HEK293 (cell line): ENCODE results near the gene MRPL20.

Source experiments
- CTCF ChIA-PET: fragments of 350-600 bp; formaldehyde crosslinking; extraction: SDS; loops from one replicate; lab custom pipeline; 2021; ENCODE audit warnings: antibody characterized with exemption; lab: Yijun Ruan, JAX
- POLR2A ChIA-PET: fragments of 300-600 bp; formaldehyde crosslinking; extraction: SDS; loops from one replicate; lab custom pipeline; 2020; ENCODE audit warnings: antibody characterized with exemption, inconsistent platforms; lab: Yijun Ruan, JAX
- H3K27ac ChIP-seq: fragments of 200-500 bp; sonication (Bioruptor generic); 2 replicates; pipeline ENCODE4 v1.5.1; 2014; ENCODE audit warnings: low read depth, low read length, control low read depth, inconsistent platforms; ENCODE audit errors: extremely low read depth
- H3K36me3 ChIP-seq, 2 experiments: fragments of 200-500 bp in 1 of 2; sonication (Bioruptor generic) in 1 of 2; 1 replicate in 1 of 2; 2 replicates in 1 of 2; pipeline ENCODE4 v1.5.1; 2014 to 2017; ENCODE audit warnings: inconsistent platforms in 2 of 2, low read length in 2 of 2; ENCODE audit not compliant: control insufficient read depth in 2 of 2, insufficient read depth in 1 of 2
- H3K4me1 ChIP-seq: fragments of 200-500 bp; sonication (Bioruptor generic); 2 replicates; pipeline ENCODE4 v1.5.1; 2014; ENCODE audit warnings: mild to moderate bottlenecking, low read length, inconsistent platforms; ENCODE audit not compliant: control insufficient read depth, insufficient read depth
- H3K4me3 ChIP-seq: 2 replicates; pipeline ENCODE4 v1.5.1; 2011; ENCODE audit warnings: low read depth, mild to moderate bottlenecking, control low read depth, low read length, moderate library complexity
- H3K9me3 ChIP-seq: fragments of 200-500 bp; sonication (Bioruptor generic); 2 replicates; pipeline ENCODE4 v1.5.1; 2014; ENCODE audit warnings: low read depth, low read length, inconsistent platforms; ENCODE audit not compliant: control insufficient read depth, insufficient read depth
- GLIS1 ChIP-seq: fragments of 450-650 bp; formaldehyde crosslinking; IDR thresholded peaks from 2 replicates; pipeline ENCODE4 v1.5.1; 2016; ENCODE audit warnings: missing biosample characterization, missing genetic modification characterization
- GLIS2 ChIP-seq: fragments of 450-650 bp; formaldehyde crosslinking; IDR thresholded peaks from 2 replicates; pipeline ENCODE4 v1.5.1; 2016; ENCODE audit warnings: missing biosample characterization, missing genetic modification characterization
- ZFP3 ChIP-seq: fragments of 450-650 bp; formaldehyde crosslinking; IDR thresholded peaks from 2 replicates; pipeline ENCODE4 v1.5.1; 2016; ENCODE audit warnings: low read depth, missing biosample characterization, missing genetic modification characterization
- ZNF19 ChIP-seq: fragments of 450-650 bp; formaldehyde crosslinking; IDR thresholded peaks from 2 replicates; pipeline ENCODE4; 2016; ENCODE audit warnings: missing biosample characterization, missing genetic modification characterization, low read depth
- ZNF214 ChIP-seq: fragments of 450-650 bp; formaldehyde crosslinking; IDR thresholded peaks from 2 replicates; pipeline ENCODE4 v1.5.1; 2017; ENCODE audit warnings: missing biosample characterization, mild to moderate bottlenecking, missing genetic modification characterization, borderline replicate concordance
- ZNF394 ChIP-seq: fragments of 450-650 bp; formaldehyde crosslinking; IDR thresholded peaks from 2 replicates; pipeline ENCODE4 v1.5.1; 2016; ENCODE audit warnings: missing biosample characterization, missing genetic modification characterization, mild to moderate bottlenecking, moderate library complexity, borderline replicate concordance
- ZNF416 ChIP-seq: fragments of 450-650 bp; formaldehyde crosslinking; IDR thresholded peaks from 2 replicates; pipeline ENCODE4 v1.5.1; 2016; ENCODE audit warnings: missing biosample characterization, missing genetic modification characterization
- ZNF48 ChIP-seq: fragments of 450-650 bp; formaldehyde crosslinking; IDR thresholded peaks from 2 replicates; pipeline ENCODE4 v1.5.1; 2016; ENCODE audit warnings: missing biosample characterization, missing genetic modification characterization
- ZNF514 ChIP-seq: fragments of 450-650 bp; formaldehyde crosslinking; IDR thresholded peaks from 2 replicates; pipeline ENCODE4 v1.5.1; 2016; ENCODE audit warnings: missing biosample characterization, missing genetic modification characterization
- ZNF555 ChIP-seq: fragments of 450-650 bp; formaldehyde crosslinking; conservative IDR thresholded peaks from 2 replicates; pipeline ENCODE4 v1.5.1; 2017; ENCODE audit warnings: missing biosample characterization, mild to moderate bottlenecking, missing genetic modification characterization, inconsistent platforms
- TF ChIP-seq, protein P1 (sequence below): fragments of 450-650 bp; formaldehyde crosslinking; IDR thresholded peaks from 2 replicates; pipeline ENCODE4 v1.5.1; 2016; ENCODE audit warnings: missing biosample characterization, missing genetic modification characterization, borderline replicate concordance
- TF ChIP-seq, protein P2 (sequence below): fragments of 450-650 bp; formaldehyde crosslinking; IDR thresholded peaks from 2 replicates; pipeline ENCODE4 v1.5.1; 2016; ENCODE audit warnings: missing biosample characterization, missing genetic modification characterization
- TF ChIP-seq, protein P3 (sequence below): fragments of 450-650 bp; formaldehyde crosslinking; IDR thresholded peaks from 2 replicates; pipeline ENCODE4 v1.5.1; 2016; ENCODE audit warnings: missing biosample characterization, missing genetic modification characterization
- TF ChIP-seq, protein P4 (sequence below): fragments of 450-650 bp; formaldehyde crosslinking; IDR thresholded peaks from 2 replicates; pipeline ENCODE4 v1.5.1; 2016; ENCODE audit warnings: missing biosample characterization, missing genetic modification characterization
- TF ChIP-seq, protein P5 (sequence below): fragments of 450-650 bp; formaldehyde crosslinking; IDR thresholded peaks from 2 replicates; pipeline ENCODE4 v1.5.1; 2016; ENCODE audit warnings: missing biosample characterization, missing genetic modification characterization

MRPL20 gene

DNA sequence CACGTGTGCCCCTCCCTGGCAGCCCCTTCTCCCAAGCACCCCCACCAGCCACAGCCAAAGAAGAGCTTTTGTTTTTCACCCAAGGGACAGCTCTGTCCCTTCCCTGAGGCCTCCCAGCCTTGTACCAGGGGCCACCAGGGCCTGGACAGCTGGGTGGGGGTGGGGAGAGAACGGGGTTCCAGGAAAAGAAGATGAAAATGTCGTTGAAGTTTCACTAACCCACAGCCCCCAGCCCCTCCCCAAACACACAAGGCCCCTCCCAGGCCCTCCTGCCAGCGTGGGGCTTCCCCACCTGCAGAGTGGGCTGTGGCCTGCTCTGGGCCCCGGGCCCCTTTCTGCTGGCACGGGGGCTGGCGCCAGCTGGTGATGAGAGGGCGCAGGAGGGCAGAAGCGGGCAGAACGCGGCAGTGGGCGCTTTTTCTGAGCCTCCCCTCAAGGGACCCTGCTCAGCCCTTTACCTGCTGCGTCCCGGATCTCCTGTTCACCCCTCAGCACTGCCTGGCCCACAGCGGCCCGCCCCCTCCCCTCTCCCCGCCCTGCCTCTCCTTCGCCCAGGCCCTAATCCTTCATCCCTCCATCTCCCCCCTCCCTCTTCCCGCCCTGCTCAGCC, 19.5 kb upstream of the MRPL20 start:
- ChIA-PET CTCF (interaction anchor here (2.0 kb wide), 1 partner anchor 15 kb away, joined by 5 read pairs; no protein-coding TSS in a partner anchor), POLR2A (no interaction called here)
- H3K4me1 ChIP-seq, result no peaks in the 10 kb centered on the region
- H3K4me3 ChIP-seq, result no peak overlapping the region
- no peak overlapping the region for H3K27ac ChIP-seq
- H3K9me3 ChIP-seq, result no peaks in the 10 kb centered on the region
- no peaks in the 10 kb centered on the region for H3K36me3 ChIP-seq
- no peak for TF ChIP-seq ZNF214 (tag by site-specific recombination)
- TF ChIP-seq, protein P1, sequence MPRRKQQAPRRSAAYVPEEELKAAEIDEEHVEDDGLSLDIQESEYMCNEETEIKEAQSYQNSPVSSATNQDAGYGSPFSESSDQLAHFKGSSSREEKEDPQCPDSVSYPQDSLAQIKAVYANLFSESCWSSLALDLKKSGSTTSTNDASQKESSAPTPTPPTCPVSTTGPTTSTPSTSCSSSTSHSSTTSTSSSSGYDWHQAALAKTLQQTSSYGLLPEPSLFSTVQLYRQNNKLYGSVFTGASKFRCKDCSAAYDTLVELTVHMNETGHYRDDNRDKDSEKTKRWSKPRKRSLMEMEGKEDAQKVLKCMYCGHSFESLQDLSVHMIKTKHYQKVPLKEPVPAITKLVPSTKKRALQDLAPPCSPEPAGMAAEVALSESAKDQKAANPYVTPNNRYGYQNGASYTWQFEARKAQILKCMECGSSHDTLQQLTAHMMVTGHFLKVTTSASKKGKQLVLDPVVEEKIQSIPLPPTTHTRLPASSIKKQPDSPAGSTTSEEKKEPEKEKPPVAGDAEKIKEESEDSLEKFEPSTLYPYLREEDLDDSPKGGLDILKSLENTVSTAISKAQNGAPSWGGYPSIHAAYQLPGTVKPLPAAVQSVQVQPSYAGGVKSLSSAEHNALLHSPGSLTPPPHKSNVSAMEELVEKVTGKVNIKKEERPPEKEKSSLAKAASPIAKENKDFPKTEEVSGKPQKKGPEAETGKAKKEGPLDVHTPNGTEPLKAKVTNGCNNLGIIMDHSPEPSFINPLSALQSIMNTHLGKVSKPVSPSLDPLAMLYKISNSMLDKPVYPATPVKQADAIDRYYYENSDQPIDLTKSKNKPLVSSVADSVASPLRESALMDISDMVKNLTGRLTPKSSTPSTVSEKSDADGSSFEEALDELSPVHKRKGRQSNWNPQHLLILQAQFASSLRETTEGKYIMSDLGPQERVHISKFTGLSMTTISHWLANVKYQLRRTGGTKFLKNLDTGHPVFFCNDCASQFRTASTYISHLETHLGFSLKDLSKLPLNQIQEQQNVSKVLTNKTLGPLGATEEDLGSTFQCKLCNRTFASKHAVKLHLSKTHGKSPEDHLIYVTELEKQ (tag by site-specific recombination), result no peak
- no peak for TF ChIP-seq ZNF48 (tag by site-specific recombination)
- TF ChIP-seq, protein P2, sequence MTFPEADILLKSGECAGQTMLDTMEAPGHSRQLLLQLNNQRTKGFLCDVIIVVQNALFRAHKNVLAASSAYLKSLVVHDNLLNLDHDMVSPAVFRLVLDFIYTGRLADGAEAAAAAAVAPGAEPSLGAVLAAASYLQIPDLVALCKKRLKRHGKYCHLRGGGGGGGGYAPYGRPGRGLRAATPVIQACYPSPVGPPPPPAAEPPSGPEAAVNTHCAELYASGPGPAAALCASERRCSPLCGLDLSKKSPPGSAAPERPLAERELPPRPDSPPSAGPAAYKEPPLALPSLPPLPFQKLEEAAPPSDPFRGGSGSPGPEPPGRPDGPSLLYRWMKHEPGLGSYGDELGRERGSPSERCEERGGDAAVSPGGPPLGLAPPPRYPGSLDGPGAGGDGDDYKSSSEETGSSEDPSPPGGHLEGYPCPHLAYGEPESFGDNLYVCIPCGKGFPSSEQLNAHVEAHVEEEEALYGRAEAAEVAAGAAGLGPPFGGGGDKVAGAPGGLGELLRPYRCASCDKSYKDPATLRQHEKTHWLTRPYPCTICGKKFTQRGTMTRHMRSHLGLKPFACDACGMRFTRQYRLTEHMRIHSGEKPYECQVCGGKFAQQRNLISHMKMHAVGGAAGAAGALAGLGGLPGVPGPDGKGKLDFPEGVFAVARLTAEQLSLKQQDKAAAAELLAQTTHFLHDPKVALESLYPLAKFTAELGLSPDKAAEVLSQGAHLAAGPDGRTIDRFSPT (tag by site-specific recombination), result peak; percentile 70; the same call in 1 of the 2 replicates
- peak; percentile 25; the same call in 1 of the 2 replicates for TF ChIP-seq GLIS1 (tag by site-specific recombination)
- TF ChIP-seq ZNF555 (tag by site-specific recombination), result no peak
- no peak for TF ChIP-seq ZNF514 (tag by site-specific recombination)
- no peak for TF ChIP-seq ZNF19
- TF ChIP-seq, protein P3, sequence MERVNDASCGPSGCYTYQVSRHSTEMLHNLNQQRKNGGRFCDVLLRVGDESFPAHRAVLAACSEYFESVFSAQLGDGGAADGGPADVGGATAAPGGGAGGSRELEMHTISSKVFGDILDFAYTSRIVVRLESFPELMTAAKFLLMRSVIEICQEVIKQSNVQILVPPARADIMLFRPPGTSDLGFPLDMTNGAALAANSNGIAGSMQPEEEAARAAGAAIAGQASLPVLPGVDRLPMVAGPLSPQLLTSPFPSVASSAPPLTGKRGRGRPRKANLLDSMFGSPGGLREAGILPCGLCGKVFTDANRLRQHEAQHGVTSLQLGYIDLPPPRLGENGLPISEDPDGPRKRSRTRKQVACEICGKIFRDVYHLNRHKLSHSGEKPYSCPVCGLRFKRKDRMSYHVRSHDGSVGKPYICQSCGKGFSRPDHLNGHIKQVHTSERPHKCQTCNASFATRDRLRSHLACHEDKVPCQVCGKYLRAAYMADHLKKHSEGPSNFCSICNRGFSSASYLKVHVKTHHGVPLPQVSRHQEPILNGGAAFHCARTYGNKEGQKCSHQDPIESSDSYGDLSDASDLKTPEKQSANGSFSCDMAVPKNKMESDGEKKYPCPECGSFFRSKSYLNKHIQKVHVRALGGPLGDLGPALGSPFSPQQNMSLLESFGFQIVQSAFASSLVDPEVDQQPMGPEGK, result 0 out of 2 replicates have a peak, but pooled peaks have one; percentile 3
- no peak for TF ChIP-seq ZFP3 (tag by site-specific recombination)
- TF ChIP-seq, protein P4, sequence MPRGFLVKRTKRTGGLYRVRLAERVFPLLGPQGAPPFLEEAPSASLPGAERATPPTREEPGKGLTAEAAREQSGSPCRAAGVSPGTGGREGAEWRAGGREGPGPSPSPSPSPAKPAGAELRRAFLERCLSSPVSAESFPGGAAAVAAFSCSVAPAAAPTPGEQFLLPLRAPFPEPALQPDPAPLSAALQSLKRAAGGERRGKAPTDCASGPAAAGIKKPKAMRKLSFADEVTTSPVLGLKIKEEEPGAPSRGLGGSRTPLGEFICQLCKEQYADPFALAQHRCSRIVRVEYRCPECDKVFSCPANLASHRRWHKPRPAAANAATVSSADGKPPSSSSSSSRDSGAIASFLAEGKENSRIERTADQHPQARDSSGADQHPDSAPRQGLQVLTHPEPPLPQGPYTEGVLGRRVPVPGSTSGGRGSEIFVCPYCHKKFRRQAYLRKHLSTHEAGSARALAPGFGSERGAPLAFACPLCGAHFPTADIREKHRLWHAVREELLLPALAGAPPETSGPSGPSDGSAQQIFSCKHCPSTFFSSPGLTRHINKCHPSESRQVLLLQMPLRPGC (tag by site-specific recombination), result no peak
- TF ChIP-seq ZNF394 (tag by site-specific recombination), result no peak
- TF ChIP-seq ZNF416, result no peak
- TF ChIP-seq, protein P5, sequence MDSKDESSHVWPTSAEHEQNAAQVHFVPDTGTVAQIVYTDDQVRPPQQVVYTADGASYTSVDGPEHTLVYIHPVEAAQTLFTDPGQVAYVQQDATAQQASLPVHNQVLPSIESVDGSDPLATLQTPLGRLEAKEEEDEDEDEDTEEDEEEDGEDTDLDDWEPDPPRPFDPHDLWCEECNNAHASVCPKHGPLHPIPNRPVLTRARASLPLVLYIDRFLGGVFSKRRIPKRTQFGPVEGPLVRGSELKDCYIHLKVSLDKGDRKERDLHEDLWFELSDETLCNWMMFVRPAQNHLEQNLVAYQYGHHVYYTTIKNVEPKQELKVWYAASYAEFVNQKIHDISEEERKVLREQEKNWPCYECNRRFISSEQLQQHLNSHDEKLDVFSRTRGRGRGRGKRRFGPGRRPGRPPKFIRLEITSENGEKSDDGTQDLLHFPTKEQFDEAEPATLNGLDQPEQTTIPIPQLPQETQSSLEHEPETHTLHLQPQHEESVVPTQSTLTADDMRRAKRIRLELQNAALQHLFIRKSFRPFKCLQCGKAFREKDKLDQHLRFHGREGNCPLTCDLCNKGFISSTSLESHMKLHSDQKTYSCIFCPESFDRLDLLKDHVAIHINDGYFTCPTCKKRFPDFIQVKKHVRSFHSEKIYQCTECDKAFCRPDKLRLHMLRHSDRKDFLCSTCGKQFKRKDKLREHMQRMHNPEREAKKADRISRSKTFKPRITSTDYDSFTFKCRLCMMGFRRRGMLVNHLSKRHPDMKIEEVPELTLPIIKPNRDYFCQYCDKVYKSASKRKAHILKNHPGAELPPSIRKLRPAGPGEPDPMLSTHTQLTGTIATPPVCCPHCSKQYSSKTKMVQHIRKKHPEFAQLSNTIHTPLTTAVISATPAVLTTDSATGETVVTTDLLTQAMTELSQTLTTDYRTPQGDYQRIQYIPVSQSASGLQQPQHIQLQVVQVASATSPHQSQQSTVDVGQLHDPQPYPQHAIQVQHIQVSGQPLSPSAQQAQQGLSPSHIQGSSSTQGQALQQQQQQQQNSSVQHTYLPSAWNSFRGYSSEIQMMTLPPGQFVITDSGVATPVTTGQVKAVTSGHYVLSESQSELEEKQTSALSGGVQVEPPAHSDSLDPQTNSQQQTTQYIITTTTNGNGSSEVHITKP (tag by site-specific recombination), result 0 out of 2 replicates have a peak, but pooled peaks have one; percentile 14
- 0 out of 2 replicates have a peak, but pooled peaks have one; percentile 35 for TF ChIP-seq GLIS2 (tag by site-specific recombination)
